Measurements from ENCODE around the gene DLAT. TPM values are rescaled to one million over a fixed set of nuclear protein-coding genes. Genes with fewer than 3 reads are reported as not detected.
A peak's percentile ranks its signal among the peaks of the same experiment; 100 is the strongest.
"Not testable (repeated sequence)": the region's sequence is repeated elsewhere in the genome, so short reads cannot be mapped to it uniquely, and the experiment has no call there.

Gene DLAT
- total RNA-seq, 1 donor from 2014 or later = 157 TPM

DNA sequence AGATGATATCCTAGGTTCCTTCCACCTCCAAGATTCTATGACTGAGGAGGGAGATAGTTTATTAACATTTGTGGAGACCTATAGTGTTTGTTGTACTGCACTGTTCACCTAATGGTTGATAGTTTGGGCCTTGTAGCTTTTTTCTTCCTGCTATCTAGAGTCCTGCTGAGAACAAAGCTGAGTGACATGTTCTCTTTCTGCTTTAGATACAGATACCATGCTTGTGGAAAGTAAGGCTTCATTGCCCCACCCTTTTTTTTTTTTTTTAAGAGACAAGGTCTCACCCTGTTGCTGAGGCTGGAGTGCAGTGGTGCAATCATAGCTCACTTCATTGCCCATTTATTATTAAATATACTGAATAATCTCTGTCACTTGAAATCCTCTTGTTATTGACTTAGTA is 12.3 kb downstream of the DLAT start:
- intact Hi-C loops (cut with DNase I) = no loop called here
- DNase-seq (ENCODE audit: missing footprints) (no peak), ATAC-seq (no peak)

DNA sequence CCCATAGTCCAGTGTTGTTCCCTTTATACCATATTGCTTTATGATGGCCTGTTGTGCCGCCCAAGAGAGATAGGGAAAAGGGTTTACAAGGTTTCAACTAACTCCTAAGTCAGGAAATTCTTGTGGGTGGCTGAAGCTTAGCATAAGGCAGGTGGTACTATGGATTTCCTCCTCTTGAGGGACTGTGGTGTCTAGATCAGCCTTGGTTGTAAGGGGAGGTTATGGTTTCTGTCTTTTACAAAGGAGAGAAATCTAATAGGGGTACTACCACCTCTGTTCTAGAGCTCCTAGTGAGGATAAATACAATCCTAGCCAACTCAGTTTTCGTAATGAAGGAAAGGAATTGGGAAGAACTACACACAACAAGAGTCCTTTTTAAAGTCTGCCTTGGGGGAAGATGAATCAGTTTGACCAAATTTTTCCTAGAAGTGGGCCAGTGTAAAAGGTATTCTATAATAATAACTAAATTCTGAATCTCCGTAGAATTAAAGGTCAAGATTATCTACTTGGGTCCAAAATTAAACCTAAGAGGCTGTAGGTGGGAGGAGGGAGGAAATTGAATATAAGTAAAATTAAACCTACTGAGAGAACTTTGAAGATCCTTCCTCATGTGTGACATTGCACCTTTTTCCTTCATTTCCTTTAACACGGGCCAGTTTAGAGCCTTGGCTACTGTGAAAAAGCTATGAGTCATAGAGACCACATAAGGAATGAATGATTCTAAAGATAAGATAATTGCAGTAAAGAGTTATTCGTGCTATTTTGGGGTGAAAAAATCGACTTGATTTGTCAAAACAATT is 17.2 kb downstream of the DLAT start:
- DNase-seq (ENCODE audit: missing footprints) (no peak), ATAC-seq (no peak)
- intact Hi-C loops (cut with DNase I) = no loop called here

DNA sequence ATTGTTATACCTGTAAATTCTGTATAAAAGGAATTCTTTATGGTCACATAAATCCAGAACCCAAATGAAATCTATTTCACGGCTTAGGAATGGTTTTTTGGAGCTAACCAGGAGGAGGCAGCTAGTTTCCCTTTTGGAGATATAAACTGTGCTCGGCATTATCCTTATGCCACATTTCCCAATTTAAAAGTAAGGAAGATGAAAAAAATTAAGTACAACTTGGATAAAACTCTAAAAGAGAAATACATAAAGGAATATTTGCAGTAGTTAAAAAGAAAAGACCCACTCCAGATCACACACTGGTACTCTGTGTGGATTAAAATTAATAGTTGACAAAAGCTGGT is 17.7 kb downstream of the DLAT start:
- DNase-seq (ENCODE audit: missing footprints) = no peak
- intact Hi-C loops (cut with DNase I) = no loop called here
- no peak for ATAC-seq

DNA sequence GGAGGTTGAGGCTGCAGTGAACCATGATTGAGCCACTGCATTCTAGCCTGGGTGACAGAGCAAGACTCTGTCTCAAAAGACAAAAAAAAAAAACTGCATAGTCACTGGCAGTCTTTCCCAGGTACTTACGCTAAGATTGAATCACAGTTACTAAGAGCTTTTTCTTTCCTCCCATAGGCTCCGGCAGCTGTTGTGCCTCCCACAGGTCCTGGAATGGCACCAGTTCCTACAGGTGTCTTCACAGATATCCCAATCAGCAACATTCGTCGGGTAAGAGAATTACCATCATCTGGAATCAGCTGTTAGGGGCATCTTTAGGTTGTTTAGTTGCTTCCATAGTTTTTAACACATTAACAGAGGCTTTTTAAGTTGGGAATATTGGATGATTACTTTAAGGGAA is 19.8 kb downstream of the DLAT start:
- intact Hi-C loops (cut with DNase I) = no loop called here
- ATAC-seq (no peak), DNase-seq (ENCODE audit: missing footprints) (no peak)

DNA sequence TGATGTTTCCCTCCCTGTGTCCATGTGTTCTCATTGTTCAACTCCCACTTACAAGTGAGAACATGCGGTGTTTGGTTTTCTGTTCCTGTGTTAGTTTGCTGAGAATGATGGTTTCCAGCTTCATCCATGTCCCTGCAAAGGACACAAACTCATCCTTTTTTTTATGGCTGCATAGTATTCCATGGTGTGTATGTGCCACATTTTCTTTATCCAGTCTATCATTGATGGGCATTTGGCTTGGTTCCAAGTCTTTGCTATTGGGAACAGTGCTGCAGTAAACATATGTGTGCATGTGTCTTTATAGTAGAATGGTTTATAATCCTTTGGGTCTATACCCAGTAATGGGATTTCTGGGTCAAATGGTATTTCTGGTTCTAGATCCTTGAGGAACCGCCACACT is 21.4 kb downstream of the DLAT start:
- ATAC-seq; intact Hi-C loops (cut with DNase I); DNase-seq (ENCODE audit: missing footprints): not testable (repeated sequence)

DNA sequence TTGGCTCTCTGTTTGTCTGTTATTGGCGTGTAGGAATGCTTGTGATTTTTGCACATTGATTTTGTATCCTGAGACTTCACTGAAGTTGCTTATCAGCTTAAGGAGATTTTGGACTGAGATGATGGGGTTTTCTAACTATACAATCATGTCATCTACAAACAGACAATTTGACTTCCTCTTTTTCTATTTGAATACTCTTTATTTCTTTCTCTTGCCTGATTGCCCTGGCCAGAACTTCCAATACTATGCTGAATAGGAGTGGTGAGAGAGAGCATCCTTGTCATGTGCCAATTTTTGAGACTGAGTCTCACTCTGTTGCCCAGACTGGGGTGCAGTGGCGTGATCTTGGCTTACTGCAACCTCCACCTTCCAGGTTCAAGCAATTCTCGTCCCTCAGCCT is 23.0 kb downstream of the DLAT start:
- ATAC-seq; DNase-seq (ENCODE audit: missing footprints); intact Hi-C loops (cut with DNase I): not testable (repeated sequence)

DNA sequence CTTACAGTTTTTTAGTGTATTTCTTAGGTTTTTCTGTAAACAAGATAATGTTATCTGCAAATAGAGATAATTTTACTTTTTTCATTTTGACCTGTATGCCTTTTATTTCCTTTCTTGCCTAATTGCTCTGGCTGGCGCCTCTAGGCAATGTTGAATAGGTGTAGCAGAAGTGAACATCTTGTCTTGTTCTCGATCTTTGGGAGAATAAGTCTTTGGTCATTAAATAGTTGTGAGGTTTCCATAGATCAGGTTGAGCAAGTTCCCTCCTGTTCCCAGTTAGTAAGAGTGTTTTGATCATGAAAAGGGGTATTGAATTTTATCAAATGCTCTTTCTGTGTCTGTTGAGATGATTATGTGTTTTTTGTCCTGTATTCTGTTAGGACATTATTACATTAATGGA is 24.6 kb downstream of the DLAT start:
- ATAC-seq (no peak), DNase-seq (ENCODE audit: missing footprints) (no peak)
- intact Hi-C loops (cut with DNase I) = no loop called here

DNA sequence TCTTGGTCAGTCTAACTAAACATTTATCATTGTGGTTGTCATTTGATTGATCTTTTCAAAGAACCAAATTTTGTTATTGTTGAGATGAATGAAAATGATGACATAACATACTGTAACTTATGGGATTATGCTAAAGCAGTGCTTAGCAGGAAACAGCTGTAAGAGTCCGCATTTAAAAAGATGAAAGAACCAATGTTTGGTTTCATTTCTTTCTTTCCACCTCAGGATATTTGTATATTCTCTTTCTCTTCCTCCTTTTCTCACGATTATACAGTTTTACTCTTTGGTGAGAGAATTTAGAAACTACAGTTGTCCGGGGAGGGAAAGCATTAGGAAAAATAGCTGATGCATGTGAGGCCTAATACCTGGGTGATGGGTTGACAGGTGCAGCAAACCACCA is 25.5 kb downstream of the DLAT start:
- no peak for DNase-seq (ENCODE audit: missing footprints)
- intact Hi-C loops (cut with DNase I) = no loop called here
- no peak for ATAC-seq

DNA sequence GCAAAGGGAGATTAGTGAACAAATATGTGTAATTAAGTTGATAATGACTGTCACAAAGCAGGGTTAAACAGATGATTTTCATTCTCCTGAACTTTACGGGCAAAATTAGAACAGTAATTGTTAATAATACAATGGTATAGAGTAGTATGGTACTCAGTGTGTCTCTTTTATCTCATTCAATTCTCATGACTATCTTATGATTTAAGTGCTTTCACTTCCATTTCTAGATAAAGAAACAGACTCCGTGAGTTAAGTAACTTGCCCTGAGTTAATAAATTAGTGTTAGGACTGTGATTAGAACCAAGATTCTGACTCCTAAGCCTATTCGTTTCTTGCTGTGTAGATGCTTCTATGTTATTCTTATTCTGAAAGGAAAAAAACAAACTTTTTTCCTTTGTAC is 26.6 kb downstream of the DLAT start:
- ATAC-seq = no peak
- no peak for DNase-seq (ENCODE audit: missing footprints)
- intact Hi-C loops (cut with DNase I) = no loop called here

DNA sequence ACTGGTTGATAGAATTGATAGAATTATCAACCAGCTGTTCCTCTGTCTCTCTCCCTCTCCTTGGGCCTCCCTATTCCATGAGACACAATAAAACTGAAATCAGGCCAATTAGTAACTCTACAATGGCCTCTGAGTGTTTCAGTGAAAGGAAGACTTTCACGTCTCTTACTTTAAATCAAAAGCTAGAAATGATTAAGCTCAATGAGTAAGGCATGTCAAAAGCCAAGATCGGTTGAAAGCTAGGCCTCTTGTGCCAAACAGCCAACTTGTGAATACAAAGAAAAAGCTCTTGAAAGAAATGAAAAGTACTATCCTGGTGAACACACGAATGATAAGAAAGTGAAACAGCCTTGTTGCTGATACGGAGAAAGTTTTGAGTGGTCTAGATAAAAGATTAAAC is 32.0 kb downstream of the DLAT start:
- DNase-seq (ENCODE audit: missing footprints) = no peak
- intact Hi-C loops (cut with DNase I) = no loop called here

DNA sequence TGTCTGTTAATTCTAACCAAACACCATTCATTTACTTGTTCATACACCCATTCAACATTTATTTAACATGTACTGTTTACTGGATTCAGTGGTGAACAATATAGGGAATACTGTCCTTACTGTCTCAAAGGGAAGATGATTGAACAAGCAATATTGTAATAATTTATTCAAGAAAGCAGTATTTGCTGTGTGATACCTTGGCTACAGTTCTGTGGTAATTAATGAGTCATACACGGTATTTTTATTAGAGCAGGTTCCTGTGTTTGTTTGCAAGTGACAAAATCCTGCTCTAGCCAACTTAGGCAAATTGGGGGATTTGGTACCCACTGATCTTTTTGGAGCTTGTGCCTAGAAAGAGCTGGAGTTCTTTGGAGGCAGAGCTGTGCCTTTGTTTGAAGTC is 32.9 kb downstream of the DLAT start:
- no peak for ATAC-seq
- intact Hi-C loops (cut with DNase I) = no loop called here
- DNase-seq (ENCODE audit: missing footprints) = no peak

More for the DNA sequence above, 32.0 kb downstream of the DLAT start:
- ATAC-seq = no peak

DNA sequence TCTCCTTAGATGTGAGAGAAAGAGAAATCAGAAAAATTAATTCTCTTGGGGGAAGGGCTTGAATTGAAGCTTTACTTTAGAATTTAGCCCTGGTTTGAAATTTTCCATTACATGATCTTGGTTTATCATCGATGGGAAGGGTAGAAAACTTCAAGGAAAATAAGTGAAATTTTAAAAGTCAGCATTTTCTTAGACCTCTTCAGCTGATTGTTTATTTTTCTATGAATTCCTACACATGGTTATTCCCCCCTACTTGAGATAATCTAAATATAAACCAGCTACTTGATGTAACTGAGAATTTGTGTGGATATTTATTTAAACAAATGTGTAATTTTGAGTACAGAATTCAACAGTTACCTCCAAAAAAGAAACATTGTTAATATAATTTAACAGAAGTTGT is 37.7 kb downstream of the DLAT start:
- DNase-seq (ENCODE audit: missing footprints) = no peak
- intact Hi-C loops (cut with DNase I) = no loop called here

DNA sequence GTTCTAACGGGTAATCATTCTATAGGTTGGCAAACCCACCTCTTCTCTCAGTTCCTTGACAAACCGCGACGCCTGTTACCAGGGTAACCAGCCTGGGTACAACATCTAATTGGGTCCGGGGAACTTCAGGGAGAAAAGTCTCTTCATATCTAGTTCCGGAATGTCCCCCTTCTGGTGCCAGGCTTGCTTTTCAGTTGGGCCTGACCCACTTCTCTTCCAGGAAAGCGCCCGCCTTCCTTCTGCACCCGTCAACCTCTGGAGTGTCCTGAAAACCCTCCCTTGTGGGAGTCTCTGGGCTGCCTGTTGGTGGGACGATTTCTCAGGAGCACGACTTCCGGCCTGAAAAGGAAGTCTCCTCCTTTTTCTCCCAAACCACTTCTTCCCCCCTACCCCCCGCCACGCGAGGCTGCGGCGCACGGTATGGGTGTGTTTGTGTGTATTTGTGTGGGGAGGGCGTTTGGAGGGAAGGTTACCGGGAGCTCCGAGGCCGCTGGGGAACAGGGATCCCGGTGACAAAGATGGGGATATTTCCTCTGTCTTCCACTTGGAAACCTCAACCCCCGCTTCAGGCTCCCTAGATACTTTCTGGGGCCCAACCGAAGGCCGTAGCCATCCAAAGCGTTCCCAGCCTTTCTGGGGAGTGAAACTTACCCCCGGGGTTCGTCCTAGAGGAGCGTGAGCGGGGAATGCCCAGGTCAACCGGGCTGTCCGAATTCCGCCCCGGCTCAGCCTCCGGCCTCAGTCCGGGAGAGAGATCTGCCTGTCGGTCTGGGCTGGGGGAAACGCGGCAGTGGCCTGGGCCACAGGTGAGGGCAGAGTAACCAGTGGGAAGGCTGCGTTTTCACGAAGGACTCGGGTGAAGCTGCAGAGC is 49.0 kb downstream of the DLAT start, which contains the start of the genes NKAPD1 and PIH1D2:
NKAPD1 (plus strand) TSS at position 359 of the 871 bp plus-strand sequence. CDS start 1,276 bp downstream, outside the sequence.
PIH1D2 (minus strand) TSS at position 77 of the 871 bp plus-strand sequence. CDS start 843 bp downstream, outside the sequence.
- DNase-seq (ENCODE audit: missing footprints) (peak; percentile 85), ATAC-seq (peak; percentile 90)
- intact Hi-C loops (cut with DNase I) = no loop called here

More for the DNA sequence above, 37.7 kb downstream of the DLAT start:
- ATAC-seq = no peak

DNA sequence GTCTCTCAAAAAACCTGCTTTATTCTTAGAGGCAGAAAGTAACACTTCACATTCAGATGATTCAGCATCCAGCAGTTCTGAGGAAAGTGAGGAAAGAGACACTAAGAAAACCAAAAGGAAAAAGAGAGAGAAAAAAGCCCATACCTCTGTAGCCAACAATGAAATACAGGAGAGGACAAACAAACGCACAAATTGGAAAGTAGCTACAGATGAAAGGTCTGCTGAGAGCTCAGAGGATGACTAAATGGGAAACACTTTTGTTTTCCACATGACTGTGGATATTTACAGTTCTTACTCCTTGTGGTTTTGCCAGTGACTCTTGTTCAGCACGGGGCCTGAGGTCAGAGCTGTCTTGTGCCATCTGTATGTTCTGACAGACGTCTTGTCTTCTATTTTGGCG is 57.5 kb downstream of the DLAT start:
- ATAC-seq = no peak
- intact Hi-C loops (cut with DNase I) = no loop called here
- DNase-seq (ENCODE audit: missing footprints) = no peak

DNA sequence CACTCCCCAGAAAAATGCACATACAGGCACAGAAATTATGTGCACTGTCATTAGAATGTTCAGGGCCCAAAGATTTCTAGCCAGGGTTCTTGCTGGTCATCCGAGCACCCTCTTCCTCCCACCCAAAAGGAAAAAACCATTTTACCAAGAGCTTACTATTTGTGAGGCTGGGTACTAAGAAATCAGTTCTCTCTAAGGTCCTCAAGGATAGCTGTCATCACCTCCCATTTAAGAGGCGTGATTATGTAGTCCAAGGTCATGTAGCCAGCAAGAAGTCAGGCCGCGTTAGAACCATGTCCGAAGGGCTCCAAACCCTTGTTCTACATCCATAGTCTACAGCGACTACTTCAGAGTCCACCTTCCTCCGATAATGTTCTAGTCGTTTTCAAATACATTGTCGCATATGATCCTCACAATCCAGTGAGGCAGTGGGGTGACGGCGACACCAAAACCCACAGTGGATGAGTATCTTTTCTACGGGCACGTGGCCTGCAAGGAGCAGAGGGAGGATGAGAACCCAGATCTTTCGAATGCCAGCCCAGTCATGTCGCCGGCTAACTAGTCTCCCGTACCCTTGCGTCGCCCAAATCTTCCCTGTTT is 60.7 kb downstream of the DLAT start:
- intact Hi-C loops (cut with DNase I) = loop anchor here (2.0 to 5.0 kb wide), 2 partner anchors 159 to 207 kb away; partner anchors contain the start of genes CFAP68 and FDXACB1
- DNase-seq (ENCODE audit: missing footprints) (no peak), ATAC-seq (peak; percentile 24)

DNA sequence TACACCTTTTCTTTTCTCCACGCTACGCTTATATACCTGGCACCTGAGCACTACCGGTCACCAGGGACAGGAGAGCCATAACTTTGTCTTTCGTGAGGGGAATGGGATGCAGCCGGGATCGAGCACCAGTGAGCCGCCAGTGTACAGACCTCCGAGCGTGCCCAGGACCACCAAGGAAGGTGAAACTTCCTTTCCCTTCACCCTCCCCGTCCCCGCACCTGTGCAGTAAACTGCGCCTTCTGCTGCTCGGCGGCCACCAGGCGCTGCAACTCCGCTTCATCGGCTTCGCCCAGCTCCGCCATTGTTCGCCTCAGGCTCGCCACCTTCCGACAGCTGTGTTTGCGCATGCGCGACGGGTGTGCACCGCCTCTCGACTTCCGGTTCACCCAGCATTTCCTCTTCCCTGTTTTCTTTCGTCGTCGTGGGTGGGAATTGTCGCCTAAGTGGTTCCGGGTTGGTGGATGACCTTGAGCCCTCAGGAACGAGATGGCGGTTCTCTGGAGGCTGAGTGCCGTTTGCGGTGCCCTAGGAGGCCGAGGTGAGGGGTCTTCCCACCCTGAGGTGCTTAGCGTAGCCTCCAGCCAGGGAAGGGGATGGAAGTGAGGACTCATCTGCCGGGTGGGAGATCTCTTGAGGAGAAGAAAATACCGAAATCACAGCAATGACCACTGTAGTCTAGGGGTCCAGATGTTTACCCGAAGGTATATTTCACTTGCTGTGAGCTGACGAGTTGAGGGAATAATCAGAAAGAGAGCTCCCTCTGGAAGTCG is 61.4 kb downstream of the DLAT start, which contains the start of the genes SDHD and TIMM8B:
SDHD (plus strand) TSS at position 452 of the 770 bp plus-strand sequence; CDS start at position 487, 35 bp downstream.
TIMM8B (minus strand) TSS at position 335 of the 770 bp plus-strand sequence; CDS start at position 302, 33 bp downstream.
- ATAC-seq (peak; percentile 96), DNase-seq (ENCODE audit: missing footprints) (peak; percentile 96)
- intact Hi-C loops (cut with DNase I) = loop anchor here (2.0 to 5.0 kb wide), 2 partner anchors 159 to 208 kb away; partner anchors contain the start of genes CFAP68 and FDXACB1

DNA sequence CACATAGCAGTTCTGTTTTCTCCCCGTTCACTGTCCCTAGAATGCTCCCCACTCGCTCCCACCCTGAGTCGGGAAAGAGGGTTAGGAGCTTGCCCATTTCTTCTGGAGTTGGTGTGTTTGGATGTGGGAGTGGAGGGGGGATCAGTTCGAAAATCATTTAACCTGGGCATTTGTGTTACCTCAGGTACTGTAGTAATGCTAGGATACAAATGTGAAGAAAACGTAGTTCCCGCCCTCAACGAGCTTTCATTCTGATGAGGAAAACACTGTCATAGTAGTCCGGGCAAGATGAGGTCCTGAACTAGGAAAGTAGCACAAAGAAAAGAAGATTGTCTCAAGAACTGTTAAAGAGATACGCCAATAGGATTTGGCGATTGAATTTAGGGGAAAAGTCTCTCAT is 62.0 kb downstream of the DLAT start:
- intact Hi-C loops (cut with DNase I) = loop anchor here (2.0 to 5.0 kb wide), 2 partner anchors 160 to 208 kb away; partner anchors contain the start of genes CFAP68 and FDXACB1
- ATAC-seq (peak; percentile 6), DNase-seq (ENCODE audit: missing footprints) (no peak)

DNA sequence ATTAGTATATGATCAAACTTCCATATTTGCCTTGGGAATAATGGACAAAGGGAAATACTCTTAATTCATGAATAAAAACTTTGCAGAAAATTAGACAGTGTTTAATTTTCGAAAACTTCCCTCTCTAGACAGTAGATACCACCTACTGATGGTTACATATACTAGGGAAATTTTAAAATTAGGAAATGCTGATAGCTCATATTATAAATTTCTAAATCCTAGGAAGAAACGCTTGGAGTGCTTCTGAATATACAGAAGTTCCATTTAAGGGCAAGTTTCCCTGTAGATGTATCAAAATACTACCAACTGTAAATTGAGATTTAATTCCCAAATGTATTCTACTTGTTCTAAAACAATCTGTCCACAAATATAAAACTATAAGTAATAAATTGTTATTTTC is 70.1 kb downstream of the DLAT start:
- ATAC-seq; DNase-seq (ENCODE audit: missing footprints); intact Hi-C loops (cut with DNase I): not testable (repeated sequence)
